Esophagus squamous epithelium (tissue), 4 donors: ENCODE data around the gene NCOA5.

ENCODE experiments used
- POLR2A ChIP-seq, 4 donors: fragments of 450-650 bp; IDR thresholded peaks; one replicate each; pipeline ENCODE4 v1.6.1; 2017; ENCODE audit warnings: antibody characterized with exemption in 4 of 4, mild to moderate bottlenecking in 4 of 4, moderate library complexity in 3 of 4
- TF ChIP-seq, protein P1 (sequence below), 6 experiments: fragments of 450-650 bp in 4 of 6; fragments of 200-600 bp in 2 of 6; sonication (generic) in 2 of 6; IDR thresholded peaks; one replicate each; pipeline ENCODE4 v1.5.1; 2016 to 2019; ENCODE audit warnings: antibody characterized with exemption in 6 of 6, mild to moderate bottlenecking in 4 of 6, moderate library complexity in 4 of 6

DNA sequence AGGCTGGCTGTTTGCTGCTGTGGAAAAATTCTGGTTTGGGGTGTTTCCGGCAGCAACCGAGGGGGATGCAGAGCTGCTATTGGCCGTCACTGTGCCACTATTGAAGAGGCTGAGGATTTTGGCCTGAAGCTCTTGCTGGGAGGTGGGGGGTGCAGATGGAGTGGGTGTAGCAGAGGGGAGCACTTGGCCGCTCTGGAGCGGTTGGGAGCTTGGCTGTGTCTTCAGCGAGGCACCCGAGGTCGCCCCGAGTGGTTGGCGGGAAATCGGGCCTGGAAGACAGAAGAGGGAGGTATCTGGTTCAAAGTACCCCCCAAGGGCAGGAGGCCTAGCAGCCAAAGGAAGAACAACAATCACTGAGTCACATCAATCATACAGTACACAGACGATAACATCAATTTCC, 27.1 kb downstream of the NCOA5 start:
- TF ChIP-seq, protein P1, sequence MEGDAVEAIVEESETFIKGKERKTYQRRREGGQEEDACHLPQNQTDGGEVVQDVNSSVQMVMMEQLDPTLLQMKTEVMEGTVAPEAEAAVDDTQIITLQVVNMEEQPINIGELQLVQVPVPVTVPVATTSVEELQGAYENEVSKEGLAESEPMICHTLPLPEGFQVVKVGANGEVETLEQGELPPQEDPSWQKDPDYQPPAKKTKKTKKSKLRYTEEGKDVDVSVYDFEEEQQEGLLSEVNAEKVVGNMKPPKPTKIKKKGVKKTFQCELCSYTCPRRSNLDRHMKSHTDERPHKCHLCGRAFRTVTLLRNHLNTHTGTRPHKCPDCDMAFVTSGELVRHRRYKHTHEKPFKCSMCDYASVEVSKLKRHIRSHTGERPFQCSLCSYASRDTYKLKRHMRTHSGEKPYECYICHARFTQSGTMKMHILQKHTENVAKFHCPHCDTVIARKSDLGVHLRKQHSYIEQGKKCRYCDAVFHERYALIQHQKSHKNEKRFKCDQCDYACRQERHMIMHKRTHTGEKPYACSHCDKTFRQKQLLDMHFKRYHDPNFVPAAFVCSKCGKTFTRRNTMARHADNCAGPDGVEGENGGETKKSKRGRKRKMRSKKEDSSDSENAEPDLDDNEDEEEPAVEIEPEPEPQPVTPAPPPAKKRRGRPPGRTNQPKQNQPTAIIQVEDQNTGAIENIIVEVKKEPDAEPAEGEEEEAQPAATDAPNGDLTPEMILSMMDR (IDR thresholded peaks at IDR 0.05), result no peak
- TF ChIP-seq POLR2A (IDR thresholded peaks at IDR 0.05), result no peak
